GM13977 (cell line): ENCODE measurements around the gene HERC4.
"Not testable (repeated sequence)": the region's sequence is repeated elsewhere in the genome, so short reads cannot be mapped to it uniquely, and the experiment has no call there.

ENCODE experiments used
- DNase-seq: peaks from one replicate; pipeline ENCODE4 v3.0.0; 2012; ENCODE audit warnings: low spot score
- in situ Hi-C: fragments of 300-500 bp; cut with MboI; formaldehyde crosslinking; loops from one replicate; pipeline ENCODE4 v1.12.0; 2022; ENCODE audit warnings: low sequenced_read_pairs, low pct_unique_long_range_greater_than_20kb, mixed read lengths, inconsistent platforms; ENCODE audit not compliant: unreplicated experiment
- TF ChIP-seq, protein P1 (sequence below): IDR thresholded peaks from 2 replicates; pipeline ENCODE4 v1.5.1; 2012; ENCODE audit warnings: mild to moderate bottlenecking, control low read depth; ENCODE audit not compliant: insufficient read depth; ENCODE audit errors: extremely low read depth, missing control alignments

HERC4 gene

DNA sequence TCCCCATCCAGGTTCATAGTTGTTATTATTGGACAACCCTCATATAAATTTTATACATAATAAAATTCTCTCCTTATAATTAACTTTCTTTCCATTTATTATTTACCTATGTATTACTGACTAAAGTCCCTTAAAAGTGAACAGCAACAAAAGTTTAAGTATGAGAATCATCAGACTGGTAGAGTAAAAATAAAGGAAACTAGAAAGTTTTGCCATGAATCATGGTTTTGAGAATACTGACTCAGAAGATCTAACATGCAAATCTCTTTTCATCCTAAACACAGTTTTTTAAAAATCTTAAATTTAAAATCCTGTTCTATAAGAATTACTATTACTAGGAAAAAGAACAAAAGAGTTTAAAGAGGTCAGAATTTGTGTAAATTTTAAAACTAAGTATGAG is 32.1 kb downstream of the HERC4 start:
- TF ChIP-seq, protein P1, sequence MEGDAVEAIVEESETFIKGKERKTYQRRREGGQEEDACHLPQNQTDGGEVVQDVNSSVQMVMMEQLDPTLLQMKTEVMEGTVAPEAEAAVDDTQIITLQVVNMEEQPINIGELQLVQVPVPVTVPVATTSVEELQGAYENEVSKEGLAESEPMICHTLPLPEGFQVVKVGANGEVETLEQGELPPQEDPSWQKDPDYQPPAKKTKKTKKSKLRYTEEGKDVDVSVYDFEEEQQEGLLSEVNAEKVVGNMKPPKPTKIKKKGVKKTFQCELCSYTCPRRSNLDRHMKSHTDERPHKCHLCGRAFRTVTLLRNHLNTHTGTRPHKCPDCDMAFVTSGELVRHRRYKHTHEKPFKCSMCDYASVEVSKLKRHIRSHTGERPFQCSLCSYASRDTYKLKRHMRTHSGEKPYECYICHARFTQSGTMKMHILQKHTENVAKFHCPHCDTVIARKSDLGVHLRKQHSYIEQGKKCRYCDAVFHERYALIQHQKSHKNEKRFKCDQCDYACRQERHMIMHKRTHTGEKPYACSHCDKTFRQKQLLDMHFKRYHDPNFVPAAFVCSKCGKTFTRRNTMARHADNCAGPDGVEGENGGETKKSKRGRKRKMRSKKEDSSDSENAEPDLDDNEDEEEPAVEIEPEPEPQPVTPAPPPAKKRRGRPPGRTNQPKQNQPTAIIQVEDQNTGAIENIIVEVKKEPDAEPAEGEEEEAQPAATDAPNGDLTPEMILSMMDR = no peak
- in situ Hi-C loops = no loop called here
- DNase-seq = no peak

DNA sequence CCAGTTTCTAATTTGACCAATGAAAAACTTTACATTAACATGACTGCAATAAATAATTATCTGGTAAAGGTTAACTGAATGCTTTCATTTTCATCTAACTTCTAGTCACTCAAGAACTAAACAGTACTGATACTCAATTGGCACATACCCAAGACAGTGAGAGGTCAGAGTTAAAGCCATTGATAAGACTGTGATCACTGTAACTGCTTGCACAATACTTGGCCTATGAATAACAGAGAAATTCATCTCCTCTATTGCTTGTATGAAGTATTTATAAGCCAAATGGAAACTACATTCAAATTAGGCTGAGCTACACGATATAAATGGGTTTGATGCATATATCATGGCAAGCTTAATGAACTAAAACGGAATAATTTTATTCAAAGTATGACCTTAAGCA is 43.0 kb downstream of the HERC4 start:
- in situ Hi-C loops = no loop called here
- TF ChIP-seq, protein P1 = no peak
- no peak for DNase-seq

DNA sequence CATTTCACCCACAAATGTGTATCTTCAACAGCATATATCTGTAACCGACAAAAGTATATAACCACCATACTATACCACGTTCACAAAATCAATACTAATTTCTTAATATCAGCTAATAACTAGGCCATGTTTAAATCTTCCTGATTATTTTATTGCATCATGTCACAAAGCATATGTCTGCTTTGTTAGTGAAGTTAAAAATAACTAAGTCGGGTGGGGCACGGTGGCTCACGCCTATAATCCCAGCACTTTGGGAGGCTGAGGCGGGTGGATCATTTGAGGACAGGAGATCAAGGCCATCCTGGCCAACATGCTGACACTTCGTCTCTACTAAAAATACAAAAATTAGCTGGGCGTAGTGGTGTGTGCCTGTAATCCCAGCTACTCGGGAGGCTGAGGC is 47.7 kb downstream of the HERC4 start:
- no peak for DNase-seq
- in situ Hi-C loops = no loop called here
- TF ChIP-seq, protein P1 = no peak

DNA sequence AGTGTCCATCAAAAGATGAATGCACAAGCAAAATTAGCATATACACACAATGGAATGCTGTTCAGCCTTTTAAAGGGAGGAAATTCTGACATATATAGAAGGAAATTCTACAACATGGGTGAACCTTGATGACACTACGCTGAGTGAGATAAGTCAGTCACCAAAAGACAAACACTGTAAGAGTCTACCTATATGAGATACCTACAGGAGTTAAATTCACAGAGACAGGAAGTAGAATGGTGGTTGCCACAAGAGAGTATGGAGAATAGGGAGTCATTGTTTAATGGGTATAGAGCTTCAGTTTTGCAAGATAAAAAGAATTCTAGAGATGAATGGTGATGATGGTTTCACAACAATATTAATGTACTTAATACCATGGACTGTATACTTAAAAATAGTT is 51.8 kb downstream of the HERC4 start:
- no peak for DNase-seq
- in situ Hi-C loops = no loop called here
- TF ChIP-seq, protein P1 = no peak

DNA sequence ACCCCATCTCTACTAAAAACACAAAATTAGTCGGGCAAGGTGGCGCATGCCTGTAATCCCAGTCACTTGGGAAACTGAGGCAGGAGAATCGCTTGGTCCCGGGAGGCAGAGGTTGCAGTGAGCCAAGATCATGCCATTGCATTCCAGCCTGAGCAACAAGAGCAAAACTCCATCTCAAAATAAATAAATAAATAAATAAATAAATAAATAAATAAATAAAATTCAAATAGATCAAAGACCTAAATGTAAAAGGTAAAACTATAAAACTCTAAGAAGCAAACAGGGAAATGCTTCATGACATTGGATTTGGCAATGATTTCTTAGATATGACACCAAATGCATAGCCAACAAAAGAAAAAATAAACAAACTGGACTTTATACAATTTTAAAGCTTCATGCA is 52.8 kb downstream of the HERC4 start:
- in situ Hi-C loops, DNase-seq: not testable (repeated sequence)

DNA sequence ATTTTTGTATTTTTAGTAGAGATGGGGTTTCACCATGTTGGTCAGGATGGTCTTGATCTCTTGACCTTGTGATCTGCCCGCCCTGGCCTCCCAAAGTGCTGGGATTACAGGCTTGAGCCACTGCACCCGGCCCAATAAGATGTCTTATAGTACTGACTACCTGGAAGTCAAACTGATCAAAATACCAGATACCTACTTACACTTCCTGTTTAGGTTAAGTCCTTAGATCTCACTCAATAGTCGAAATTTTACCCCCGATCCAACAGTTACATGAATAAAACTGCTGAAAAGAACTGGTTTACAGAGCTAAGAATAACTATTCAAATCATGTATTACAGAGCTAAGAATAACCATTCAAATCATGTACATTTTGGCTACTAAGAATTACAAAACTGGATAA is 58.6 kb downstream of the HERC4 start:
- in situ Hi-C loops, DNase-seq: not testable (repeated sequence)

DNA sequence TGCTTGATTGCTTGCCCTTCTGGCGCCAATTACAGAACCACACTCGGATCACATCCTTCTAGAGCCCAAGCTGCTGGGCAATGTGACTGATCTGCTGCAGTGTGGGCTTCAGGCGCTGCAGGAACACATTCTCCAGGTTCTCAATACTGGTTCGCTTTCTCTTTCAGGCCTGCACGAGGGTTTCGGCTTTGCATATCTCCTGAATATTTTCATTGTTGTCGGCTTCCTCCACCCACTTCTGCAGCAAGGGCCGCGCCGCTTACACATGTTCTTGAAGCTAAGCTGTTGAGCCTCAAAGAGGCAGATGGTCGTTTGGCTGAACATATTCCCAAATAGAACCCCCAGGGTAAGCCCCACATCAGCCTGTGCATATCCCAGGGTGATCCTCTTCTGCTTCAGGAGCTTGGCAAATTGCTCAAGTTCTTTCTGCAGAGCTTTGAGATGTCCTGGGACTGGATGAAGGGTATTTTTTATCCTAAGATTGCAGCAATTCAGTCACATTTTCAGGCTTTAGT is 64.6 kb downstream of the HERC4 start:
- TF ChIP-seq, protein P1 = no peak

DNA sequence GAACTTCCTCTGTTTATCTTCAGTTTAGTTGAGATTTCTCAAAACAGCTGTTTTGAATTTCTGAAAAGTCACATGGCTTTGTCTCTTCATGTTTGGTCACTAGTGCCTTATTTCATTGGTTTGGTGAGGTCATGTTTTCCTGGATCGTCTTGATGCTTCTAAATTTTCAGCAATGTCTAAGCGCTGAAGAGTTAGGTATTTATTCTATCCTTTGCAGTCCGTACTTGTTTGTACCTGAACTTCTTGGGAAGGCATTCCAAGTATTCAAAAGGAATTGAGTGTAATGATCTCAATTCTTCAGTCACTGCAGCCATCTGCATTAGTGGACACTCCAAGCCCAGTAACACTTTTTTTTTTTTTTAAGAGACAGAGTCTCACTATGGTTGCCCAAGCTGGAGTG is 67.7 kb downstream of the HERC4 start:
- TF ChIP-seq, protein P1 = no peak
- DNase-seq = no peak
- in situ Hi-C loops = no loop called here

More for the DNA sequence above, 64.6 kb downstream of the HERC4 start:
- DNase-seq = no peak
- in situ Hi-C loops = no loop called here
